PC-9 (cell line): ENCODE results near the gene CEACAM4. TPM values are rescaled to one million over a fixed set of nuclear protein-coding genes. Genes with fewer than 3 reads are reported as not detected.

Source experiments
- BruUV-seq: library from RNA; stranded (reverse); fragments of 400-500 nt; replicated peaks from 2 replicates; lab custom pipeline; 2021; lab: Mats Ljungman, UMichigan
- CTCF ChIA-PET: fragments of 300-600 bp; sonication (Branson Sonifier 250); formaldehyde crosslinking; loops from one replicate; lab custom pipeline; 2022; ENCODE audit warnings: antibody characterized with exemption; lab: Charles Lee
- POLR2A ChIA-PET: fragments of 300-600 bp; sonication (Branson Sonifier 250); formaldehyde crosslinking; loops from one replicate; lab custom pipeline; 2022; ENCODE audit warnings: antibody characterized with exemption; ENCODE audit not compliant: unreplicated experiment; lab: Charles Lee
- DNase-seq, 2 experiments: peaks; one replicate each; pipeline versions ENCODE4 v3.0.0 to v3.0.0-alpha.2; 2015 to 2022; ENCODE audit warnings: mixed read lengths in 1 of 2
- H2AFZ ChIP-seq: fragments of 200-600 bp; sonication (generic); 2 replicates; pipeline ENCODE4 v1.8.1; 2017; ENCODE audit warnings: antibody characterized with exemption
- H3F3A ChIP-seq: fragments of 200-600 bp; sonication (generic); 2 replicates; pipeline ENCODE4 v1.8.1; 2017; ENCODE audit warnings: antibody characterized with exemption, mild to moderate bottlenecking, low read depth; ENCODE audit not compliant: insufficient read depth
- H3K27ac ChIP-seq: fragments of 200-600 bp; sonication (generic); 2 replicates; pipeline ENCODE4 v1.6.1; 2016; ENCODE audit warnings: mixed run types
- H3K27me3 ChIP-seq: fragments of 200-600 bp; sonication (generic); 2 replicates; pipeline ENCODE4 v1.6.1; 2016; ENCODE audit warnings: low read depth, mixed run types; ENCODE audit not compliant: insufficient read depth
- H3K36me3 ChIP-seq: fragments of 200-600 bp; sonication (generic); 2 replicates; pipeline ENCODE4 v1.6.1; 2016; ENCODE audit warnings: low read depth, mixed run types
- H3K4me1 ChIP-seq: fragments of 200-600 bp; sonication (generic); replicated peaks from 2 replicates; pipeline ENCODE4 v1.6.1; 2016; ENCODE audit warnings: mixed run types; ENCODE audit not compliant: insufficient read depth
- H3K4me2 ChIP-seq: fragments of 200-600 bp; sonication (generic); 2 replicates; pipeline ENCODE4 v1.6.1; 2017; ENCODE audit warnings: mixed run types
- H3K4me3 ChIP-seq: fragments of 200-600 bp; sonication (generic); 2 replicates; pipeline ENCODE4 v1.6.1; 2016; ENCODE audit warnings: mixed run types
- H3K79me2 ChIP-seq: fragments of 200-600 bp; sonication (generic); 2 replicates; pipeline ENCODE4 v1.6.1; 2017; ENCODE audit warnings: low read depth, mixed run types
- H3K9me2 ChIP-seq: fragments of 200-600 bp; sonication (generic); 2 replicates; pipeline ENCODE4 v1.8.1; 2017; ENCODE audit warnings: mild to moderate bottlenecking; ENCODE audit not compliant: insufficient read depth
- H3K9me3 ChIP-seq: fragments of 200-600 bp; sonication (generic); 2 replicates; pipeline ENCODE4 v1.8.1; 2016; ENCODE audit warnings: low read depth; ENCODE audit not compliant: insufficient read depth
- H4K20me1 ChIP-seq: fragments of 200-600 bp; sonication (generic); 2 replicates; pipeline ENCODE4 v1.8.1; 2017; ENCODE audit not compliant: insufficient read depth
- CTCF ChIP-seq: fragments of 200-600 bp; sonication (generic); conservative IDR thresholded peaks from 2 replicates; pipeline ENCODE4 v1.6.1; 2017; ENCODE audit warnings: mixed run types, antibody characterized with exemption, mild to moderate bottlenecking, moderate library complexity
- EZH2 ChIP-seq: fragments of 200-600 bp; sonication (generic); IDR thresholded peaks from 2 replicates; pipeline ENCODE4 v1.8.0; 2017; ENCODE audit warnings: antibody characterized with exemption, low read depth
- intact Hi-C: fragments of 100-400 bp; cut with micrococcal nuclease; formaldehyde crosslinking; loops from one replicate; pipeline ENCODE4 v1.10.0; 2022; ENCODE audit not compliant: unreplicated experiment
- total RNA-seq: library from RNA; stranded (reverse); gene quantifications from 2 replicates; pipeline ENCODE4 v1.2.3, GENCODE V29; 2021

Gene CEACAM4
- total RNA-seq, 1 experiment from 2014 or later, result not detected

DNA sequence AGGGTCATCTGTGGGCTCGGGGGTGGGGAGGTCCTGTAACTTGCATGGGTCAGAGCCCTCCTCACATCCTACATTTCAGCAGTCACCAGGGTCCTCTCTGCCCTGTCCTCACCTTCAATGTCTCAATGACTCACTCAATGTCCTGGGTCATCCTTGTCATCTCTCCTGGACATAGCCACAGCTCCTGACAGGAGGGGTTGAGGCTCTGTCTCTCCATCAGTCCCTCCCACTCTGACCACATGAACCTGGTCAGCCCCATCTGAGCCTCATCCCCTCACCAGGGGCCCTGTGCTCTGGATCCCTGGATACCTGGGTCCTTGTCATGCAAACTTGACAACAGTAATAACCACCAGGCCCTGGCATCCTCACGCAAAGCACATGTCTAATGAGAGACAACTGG, 37.5 kb downstream of the CEACAM4 start:
- ChIA-PET CTCF (no interaction called here), POLR2A (no interaction called here)
- Histone ChIP-seq H3K27ac (no peak overlapping the region), H3K9me3 (no peaks in the 10 kb centered on the region), H3K27me3 (no peaks in the 10 kb centered on the region), H3K4me2 (no peak overlapping the region), H3K79me2 (no peaks in the 10 kb centered on the region), H2AFZ (no peak overlapping the region), H3F3A (no peaks in the 10 kb centered on the region), H3K4me3 (no peak overlapping the region), H3K9me2 (no peaks in the 10 kb centered on the region), H4K20me1 (no peaks in the 10 kb centered on the region), H3K4me1 (no peaks in the 10 kb centered on the region), H3K36me3 (no peaks in the 10 kb centered on the region)
- DNase-seq, result no peak
- TF ChIP-seq CTCF (no peak), EZH2 (no peak)
- intact Hi-C loops, result no loop called here
- no TSS peak for BruUV-seq

DNA sequence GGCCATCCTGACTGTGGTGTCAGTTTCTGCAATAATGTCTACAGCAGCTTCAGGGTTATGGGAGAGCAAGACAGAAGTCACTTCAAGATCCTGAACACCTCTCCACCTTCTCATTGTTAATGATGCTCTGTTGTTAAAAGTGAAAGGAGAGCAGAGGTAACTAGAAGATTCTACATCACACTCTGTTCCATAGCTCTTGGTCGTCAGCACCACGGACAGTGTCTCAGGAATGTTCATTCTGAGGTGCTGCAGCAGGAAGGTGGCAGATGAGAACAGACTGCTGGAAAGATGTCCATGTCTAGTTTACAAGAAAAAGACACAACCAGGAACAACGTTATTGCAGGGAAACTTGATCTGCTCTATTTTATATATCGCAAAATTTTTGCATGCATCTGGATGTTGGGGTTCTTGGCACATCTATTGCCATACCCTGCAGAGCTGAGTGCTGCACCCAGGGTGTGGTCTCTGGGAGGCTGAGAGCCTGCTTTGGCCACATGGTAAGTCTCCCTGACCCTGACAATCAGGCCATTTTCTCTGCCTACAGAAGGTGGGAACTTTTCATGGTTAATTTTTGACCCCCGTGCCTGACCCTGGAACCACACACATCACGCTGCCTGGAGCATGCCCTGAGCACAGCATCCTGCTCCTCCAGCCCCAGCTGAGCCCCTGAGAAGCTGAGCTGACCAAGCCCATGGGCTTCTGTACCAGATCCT, 38.2 kb downstream of the CEACAM4 start:
- Histone ChIP-seq H3K36me3 (no peaks in the 10 kb centered on the region), H2AFZ (no peak overlapping the region), H3F3A (no peaks in the 10 kb centered on the region), H3K4me1 (no peaks in the 10 kb centered on the region), H3K4me2 (no peak overlapping the region), H3K9me3 (no peaks in the 10 kb centered on the region), H3K4me3 (no peak overlapping the region), H3K9me2 (no peaks in the 10 kb centered on the region), H4K20me1 (no peaks in the 10 kb centered on the region), H3K79me2 (no peaks in the 10 kb centered on the region), H3K27me3 (no peaks in the 10 kb centered on the region), H3K27ac (no peak overlapping the region)
- DNase-seq, result peak in 1 of 2 experiments; percentile 29
- intact Hi-C loops, result no loop called here
- ChIA-PET CTCF (no interaction called here), POLR2A (no interaction called here)
- BruUV-seq, result no TSS peak
- TF ChIP-seq EZH2 (no peak), CTCF (no peak)

GRCh38 chr19:41587838-41588210, 39.0 kb downstream of the CEACAM4 start:
- POLR2A ChIA-PET, result no interaction called here
- CTCF ChIA-PET, result no interaction called here
- H3K36me3 ChIP-seq, result no peaks in the 10 kb centered on the region

More at GRCh38 chr19:41587838-41588210, 39.0 kb downstream of the CEACAM4 start:
- intact Hi-C loops, result no loop called here
- no peak overlapping the region for H3K27ac ChIP-seq
- peaks cover 6% of the 10 kb centered on the region; the same call in 1 of the 2 replicates for H3K9me3 ChIP-seq
- no peaks in the 10 kb centered on the region for H3K79me2 ChIP-seq
- H3F3A ChIP-seq, result no peaks in the 10 kb centered on the region
- TF ChIP-seq CTCF, result no peak
- no peak for TF ChIP-seq EZH2
- H3K9me2 ChIP-seq, result no peaks in the 10 kb centered on the region
- no TSS peak for BruUV-seq
- H2AFZ ChIP-seq, result no peak overlapping the region
- H3K27me3 ChIP-seq, result no peaks in the 10 kb centered on the region
- H3K4me3 ChIP-seq, result no peak overlapping the region
- no peaks in the 10 kb centered on the region for H3K4me1 ChIP-seq
- no peaks in the 10 kb centered on the region for H4K20me1 ChIP-seq
- DNase-seq, result no peak
- H3K4me2 ChIP-seq, result no peak overlapping the region
